Testis (tissue), 2 donors: ENCODE measurements around the gene ROM1.

Source experiments
- POLR2A ChIP-seq: fragments of 450-650 bp; IDR thresholded peaks from one replicate; pipeline ENCODE4 v1.6.1; 2017; ENCODE audit warnings: antibody characterized with exemption, mild to moderate bottlenecking, moderate library complexity
- TF ChIP-seq, protein P1 (sequence below), 3 experiments: fragments of 450-650 bp in 2 of 3; fragments of 200-600 bp in 1 of 3; sonication (generic) in 1 of 3; IDR thresholded peaks; one replicate each; pipeline ENCODE4 v1.5.1; 2016 to 2019; ENCODE audit warnings: antibody characterized with exemption in 3 of 3, mild to moderate bottlenecking in 2 of 3, moderate library complexity in 1 of 3

DNA sequence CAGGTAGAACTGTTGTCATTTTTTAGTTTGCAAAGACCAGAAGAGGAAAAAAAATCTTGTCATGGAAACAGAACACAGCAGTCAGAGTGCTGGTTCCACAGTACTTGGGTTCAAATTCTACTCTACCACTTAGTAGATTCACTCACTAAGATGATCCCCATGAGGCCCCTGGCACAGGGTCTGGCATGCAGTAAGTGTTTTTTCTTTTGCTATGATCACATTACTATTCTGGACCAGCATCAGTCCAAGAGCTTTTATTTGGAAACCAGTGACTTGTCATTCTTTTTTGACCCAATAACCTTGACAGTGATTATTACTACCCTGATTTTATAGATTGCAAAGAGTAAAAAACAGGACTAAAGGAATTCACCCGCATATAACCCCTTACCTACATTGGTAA is 43.4 kb upstream of the ROM1 start:
- TF ChIP-seq, protein P1, sequence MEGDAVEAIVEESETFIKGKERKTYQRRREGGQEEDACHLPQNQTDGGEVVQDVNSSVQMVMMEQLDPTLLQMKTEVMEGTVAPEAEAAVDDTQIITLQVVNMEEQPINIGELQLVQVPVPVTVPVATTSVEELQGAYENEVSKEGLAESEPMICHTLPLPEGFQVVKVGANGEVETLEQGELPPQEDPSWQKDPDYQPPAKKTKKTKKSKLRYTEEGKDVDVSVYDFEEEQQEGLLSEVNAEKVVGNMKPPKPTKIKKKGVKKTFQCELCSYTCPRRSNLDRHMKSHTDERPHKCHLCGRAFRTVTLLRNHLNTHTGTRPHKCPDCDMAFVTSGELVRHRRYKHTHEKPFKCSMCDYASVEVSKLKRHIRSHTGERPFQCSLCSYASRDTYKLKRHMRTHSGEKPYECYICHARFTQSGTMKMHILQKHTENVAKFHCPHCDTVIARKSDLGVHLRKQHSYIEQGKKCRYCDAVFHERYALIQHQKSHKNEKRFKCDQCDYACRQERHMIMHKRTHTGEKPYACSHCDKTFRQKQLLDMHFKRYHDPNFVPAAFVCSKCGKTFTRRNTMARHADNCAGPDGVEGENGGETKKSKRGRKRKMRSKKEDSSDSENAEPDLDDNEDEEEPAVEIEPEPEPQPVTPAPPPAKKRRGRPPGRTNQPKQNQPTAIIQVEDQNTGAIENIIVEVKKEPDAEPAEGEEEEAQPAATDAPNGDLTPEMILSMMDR (IDR thresholded peaks at IDR 0.05), result no peak
- TF ChIP-seq POLR2A, result no peak
